Caki2 (cell line): Measurements from ENCODE around the gene ARHGAP44. TPM values are rescaled to one million over a fixed set of nuclear protein-coding genes. Genes with fewer than 3 reads are reported as not detected.
A peak's percentile ranks its signal among the peaks of the same experiment; 100 is the strongest.

Source experiments
- DNase-seq: peaks from one replicate; pipeline ENCODE4 v3.0.0-alpha.2; 2015; ENCODE audit warnings: low read depth
- in situ Hi-C: cut with HindIII; loops from 2 replicates; pipeline ENCODE4 v1.10.0; 2016; ENCODE audit warnings: low sequenced_read_pairs, low pct_unique_long_range_greater_than_20kb, mixed read lengths
- total RNA-seq: library from RNA; depleted of rRNA; stranded (reverse); fragments of >200 nt; shearing (Covaris generic); gene quantifications from 2 replicates; pipeline ENCODE4 v1.2.3, GENCODE V29; 2014; ENCODE audit warnings: low replicate concordance

Gene ARHGAP44
- total RNA-seq, 1 experiment from 2014 or later, result 0.64 TPM

DNA sequence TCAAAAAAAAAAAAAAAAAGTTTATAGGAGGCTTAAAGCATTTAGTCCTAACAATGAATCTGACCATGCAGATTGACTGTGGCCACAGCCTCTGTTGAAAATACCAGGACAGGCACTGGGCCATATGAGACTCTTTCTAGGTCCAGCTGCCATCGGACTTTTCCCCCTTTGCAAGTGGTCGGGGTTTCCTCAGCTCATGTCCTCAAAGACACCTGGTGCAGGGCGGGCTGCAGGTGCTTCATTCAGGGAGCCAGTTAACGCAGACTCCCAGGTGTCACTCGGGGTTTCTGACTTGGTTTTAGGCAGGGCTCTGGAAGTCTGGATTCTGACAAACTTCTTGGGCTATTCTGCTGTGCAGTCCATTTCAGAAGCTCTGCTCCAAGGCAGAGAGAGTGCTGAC, 207.6 kb downstream of the ARHGAP44 start:
- in situ Hi-C loops, result no loop called here
- no peak for DNase-seq

DNA sequence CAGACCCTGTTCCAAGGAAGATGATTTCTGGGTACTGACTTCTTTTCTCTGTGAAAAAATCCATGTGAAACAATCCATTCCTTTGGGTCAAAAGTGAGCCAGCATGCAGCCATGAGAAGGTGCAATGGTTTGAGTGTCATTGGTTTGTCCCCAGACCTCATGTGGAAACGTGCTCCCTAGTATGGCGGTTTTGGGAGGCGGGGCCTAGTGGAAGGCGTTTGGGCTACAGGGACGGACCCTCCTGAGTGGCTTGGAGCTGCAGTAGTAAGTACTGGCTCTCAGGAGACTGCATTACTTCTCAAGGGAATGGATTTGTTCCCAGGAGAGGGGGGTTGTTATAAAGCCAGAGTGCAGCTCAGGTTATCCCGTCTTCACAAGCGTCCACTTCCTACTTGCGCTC, 209.2 kb downstream of the ARHGAP44 start:
- in situ Hi-C loops, result no loop called here

DNA sequence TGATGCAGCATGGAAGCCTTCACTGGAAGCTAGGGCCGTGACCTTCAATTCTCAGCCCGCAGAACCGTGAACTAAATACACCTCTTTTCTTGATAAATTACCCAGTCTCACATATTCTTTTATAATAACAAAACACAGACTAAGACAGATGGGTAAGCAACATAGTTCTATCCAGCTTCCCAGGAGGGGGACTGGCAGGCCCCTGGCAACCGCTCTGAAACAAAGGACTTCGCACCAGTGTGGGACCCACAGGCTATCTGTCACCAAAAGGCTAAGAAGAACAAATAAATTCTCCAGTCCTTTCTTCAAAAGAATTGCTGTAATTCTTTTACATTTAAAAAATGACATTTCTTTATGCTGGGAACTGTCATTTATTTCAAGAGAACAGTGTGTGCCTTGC, 209.6 kb downstream of the ARHGAP44 start:
- no peak for DNase-seq
- in situ Hi-C loops, result no loop called here

More for the DNA sequence above, 209.2 kb downstream of the ARHGAP44 start:
- DNase-seq, result no peak

DNA sequence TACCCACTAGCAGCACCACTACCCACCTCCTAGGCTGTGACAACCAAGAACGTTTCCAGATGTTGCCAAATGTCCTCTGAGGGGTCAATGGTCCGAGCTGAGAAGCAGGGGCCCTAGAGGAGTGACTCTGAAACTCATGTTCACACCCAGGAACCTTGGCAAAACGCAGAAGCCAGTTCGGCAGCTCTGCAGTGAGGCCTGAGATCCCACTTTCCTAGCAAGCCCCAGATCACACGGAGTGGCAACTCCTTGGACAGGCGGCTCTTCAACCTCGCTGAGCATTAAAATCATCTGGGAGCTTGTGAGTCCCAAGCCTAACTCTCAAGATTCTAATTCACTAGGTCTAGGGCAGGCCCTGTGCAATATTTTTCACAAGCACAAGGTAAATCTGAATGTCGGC, 211.3 kb downstream of the ARHGAP44 start:
- no peak for DNase-seq
- in situ Hi-C loops, result no loop called here

DNA sequence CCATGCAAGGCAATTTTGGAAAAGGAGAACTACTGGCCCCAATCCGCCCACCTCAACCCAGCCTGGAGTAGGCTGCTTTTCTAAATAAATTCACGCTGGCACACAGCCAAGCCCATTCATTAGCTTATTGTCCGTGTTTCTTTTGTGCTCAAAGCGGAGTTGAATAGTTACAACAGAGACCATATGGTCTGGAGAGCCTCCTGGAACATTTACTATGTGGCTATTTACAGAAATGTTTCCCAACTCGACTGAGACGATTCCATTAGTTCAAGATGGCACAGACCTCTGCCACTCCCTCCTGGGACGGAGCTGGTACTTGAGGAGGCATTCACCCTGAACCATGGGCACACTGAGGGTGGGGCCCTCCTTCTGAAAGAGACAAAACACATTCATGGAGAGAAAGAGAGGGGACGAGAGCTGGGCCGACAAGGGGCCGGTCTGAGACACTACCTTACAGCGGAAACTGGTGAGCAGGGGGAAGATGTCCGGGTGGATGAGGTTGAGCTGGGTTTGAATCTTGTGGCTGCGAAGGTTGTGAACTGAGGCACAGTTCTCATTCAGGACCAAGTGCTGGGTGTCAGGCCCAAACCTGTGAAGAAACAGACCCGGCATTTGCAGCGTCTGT, 212.8 kb downstream of the ARHGAP44 start:
- in situ Hi-C loops, result no loop called here
- no peak for DNase-seq

DNA sequence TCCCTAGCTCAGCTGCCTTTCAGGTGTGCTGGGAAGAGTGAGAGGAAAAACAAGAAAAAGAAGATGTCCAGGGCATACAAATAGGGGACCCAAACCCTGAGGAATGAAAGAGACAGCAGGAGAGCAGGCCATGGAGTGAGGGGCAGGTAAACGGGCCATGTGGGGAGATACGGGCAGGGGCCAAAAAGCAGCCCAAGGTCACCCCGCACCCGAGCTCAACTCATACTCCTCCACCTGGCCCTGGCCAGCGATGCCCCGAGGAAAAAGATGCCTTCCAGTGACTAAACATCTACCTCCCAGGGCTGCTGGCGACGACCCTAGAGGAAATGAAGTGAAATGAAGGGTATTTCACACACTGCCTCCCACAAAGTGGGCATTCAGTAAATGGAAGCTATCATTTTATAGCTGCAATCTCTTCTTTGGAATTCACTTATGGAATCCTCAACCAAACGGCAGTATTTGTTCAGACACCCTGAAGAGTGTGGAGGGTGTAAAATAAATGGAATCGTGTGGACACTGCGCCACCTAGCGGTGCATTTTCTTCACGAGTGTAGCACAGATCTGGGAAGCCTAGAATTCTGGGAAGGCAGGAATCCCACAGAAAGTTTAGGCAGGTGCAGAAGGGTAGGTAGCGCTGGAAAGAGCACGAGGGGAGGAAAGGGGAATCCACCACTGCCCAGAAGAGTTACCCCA, 213.6 kb downstream of the ARHGAP44 start:
- DNase-seq, result peak; percentile 40
- in situ Hi-C loops, result no loop called here

DNA sequence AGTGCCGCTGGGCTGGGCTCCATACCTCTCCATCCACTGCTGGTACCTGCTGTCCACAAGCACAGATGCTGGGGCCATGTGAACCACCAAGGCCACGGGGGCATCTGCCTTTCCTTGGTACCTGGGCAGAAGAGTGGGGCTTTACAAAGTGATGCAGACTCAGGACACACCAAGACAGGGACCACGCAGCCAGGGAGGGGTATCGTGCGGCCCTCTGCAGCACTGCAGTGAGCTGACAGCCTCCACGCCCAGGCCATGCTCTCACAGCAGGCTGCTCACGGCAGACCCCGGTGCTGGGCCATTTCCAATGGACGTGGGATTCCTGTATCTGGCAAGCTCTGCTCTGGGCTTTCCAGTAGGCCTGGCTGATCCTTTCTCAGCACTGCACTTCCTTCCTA, 214.2 kb downstream of the ARHGAP44 start:
- no peak for DNase-seq
- in situ Hi-C loops, result no loop called here

DNA sequence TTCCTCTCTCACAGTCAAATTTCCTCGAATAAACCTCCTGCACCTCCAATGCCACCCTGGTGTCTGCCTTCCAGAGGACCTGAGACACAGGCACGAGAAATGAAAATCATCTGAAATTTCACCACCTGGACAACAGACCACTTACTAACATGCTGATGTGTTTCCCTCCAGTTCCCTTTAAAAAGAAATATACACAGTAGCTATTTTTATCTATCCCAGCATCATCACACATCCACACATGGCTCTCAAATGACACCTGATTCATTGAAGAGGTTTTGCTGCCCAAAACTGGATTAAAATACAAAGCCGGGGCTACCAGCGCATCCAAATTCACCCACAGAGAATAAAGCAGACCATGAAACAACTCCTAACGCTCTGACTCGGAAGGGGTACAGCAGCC, 214.6 kb downstream of the ARHGAP44 start:
- DNase-seq, result no peak
- in situ Hi-C loops, result no loop called here

DNA sequence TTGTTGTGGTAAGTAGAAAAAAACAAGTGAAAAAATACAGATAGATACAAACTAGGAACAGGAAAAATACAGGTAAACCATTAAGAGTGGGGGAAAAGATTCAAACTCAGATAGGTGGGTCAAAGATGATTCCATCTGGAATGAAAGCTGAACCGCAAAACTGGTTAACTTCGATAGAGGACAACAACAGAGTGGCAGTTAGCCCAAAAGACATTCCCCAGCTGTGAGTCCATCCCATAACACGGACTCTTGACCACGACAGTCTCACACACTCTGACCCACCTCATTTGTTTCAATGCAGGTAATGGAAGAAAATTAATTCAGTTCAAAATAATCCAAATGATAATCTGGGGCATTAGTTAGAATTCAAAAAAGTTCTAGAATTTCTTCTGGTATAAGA, 215.0 kb downstream of the ARHGAP44 start:
- in situ Hi-C loops, result no loop called here
- no peak for DNase-seq

DNA sequence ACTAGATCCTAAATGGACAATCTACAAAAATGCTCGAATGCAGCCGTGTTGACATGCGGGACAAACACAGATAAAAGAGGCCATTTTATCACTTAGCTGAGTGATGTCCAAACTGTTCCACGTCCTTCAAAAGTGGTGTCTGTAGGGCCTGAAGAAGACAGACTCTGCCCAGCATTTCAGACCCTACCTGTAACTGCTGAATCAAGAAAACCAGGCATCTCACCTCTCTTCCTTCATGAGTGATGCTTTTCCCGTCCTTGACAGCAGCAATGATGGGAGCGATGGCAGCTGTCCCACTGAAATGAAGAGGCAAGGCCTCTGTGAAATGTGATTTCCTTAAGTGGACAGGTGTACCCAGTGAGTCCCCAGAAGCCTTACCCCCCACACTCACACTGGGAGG, 216.2 kb downstream of the ARHGAP44 start:
- in situ Hi-C loops, result no loop called here
- DNase-seq, result no peak

DNA sequence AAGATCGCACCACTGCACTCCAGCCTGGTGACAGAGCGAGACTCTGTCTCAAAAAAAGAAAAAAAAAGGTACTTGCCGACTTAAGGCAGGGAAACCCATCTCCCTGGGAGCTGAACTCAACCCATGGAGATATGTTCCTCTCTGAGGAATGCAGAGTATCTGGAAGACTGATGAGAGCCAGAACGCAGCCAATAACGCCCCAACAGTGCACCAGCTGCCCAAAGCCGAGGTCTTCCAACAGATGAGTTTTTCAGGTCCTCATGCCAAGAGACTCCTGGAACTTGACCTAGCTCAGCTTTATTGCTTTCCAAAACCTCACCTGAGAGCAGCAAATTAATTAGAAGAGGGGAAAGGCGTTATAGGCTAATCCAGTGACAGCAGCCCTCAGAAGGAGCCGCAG, 219.2 kb downstream of the ARHGAP44 start:
- DNase-seq, result no peak
- in situ Hi-C loops, result no loop called here

DNA sequence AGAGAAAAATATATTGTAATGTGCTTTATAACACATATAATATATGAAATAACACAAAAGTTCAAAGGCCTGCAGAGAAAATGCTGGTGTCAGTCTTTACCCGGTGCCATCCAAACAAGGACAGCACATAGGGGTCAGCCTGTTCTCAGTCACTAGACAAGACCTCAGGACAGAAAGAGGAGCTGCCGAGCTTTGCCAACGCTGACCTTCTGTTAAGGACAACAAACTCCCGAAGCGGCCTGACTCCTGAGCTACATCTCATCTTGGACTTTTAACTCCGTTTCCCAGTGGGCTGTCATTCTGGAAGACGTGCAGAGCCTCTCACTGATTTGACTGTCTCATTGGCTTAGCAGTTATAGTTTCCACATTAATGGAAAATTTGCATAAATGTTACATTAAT, 221.7 kb downstream of the ARHGAP44 start:
- DNase-seq, result no peak
- in situ Hi-C loops, result no loop called here

DNA sequence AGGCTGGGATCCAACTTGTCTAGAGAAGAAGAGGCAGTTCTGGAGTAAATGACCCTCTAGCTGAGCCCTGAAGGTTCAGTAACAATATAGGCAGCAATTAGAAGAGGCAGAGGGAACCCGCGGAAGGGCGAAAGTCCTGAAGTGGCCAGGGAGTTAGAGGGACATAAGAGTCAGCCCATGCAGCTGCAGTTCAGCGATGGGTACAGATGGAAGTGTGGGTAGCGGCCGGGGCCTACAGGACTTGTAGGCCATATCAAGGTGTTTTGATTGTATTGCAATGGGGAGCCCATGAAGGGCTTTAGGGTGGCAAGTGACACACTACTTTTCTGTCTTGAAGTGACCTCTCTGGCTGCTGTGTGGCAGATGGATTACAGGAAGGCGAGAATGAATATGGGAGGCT, 225.5 kb downstream of the ARHGAP44 start:
- in situ Hi-C loops, result no loop called here
- no peak for DNase-seq

DNA sequence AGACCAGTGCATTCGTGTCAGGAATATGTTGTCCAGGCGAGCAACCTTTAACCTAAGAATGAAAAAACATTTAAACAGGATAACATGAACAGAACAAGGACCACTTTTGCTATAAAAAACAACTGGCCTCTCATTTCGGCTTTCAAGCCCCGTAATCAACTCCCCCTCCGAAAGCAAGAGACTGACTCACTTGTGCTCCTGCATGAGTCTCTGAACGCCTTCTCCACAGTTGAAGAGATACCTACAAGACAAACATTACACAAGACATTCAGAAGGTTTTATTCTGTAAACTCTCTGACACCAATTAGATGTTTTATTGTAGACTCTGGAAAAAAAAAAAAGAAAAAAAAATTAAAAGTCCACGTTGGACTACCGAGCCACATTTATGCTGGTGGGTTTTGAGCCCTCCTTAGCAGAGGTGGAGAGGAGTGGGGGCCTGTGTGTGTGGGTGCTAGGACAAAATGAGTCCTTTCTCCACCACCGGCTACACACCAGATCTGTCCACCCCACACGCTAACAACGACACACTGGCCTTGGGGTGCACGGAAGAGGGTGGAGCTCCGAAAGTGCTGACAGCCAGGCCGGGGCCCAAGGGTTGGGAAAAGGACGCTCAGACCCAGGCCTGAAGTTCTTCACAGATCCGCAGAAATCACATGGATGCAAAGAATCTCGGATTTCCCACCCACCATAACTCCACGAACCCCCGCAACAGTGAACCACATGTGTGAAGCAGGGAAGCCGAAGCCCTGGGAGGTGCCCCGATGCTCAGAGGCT, 227.8 kb downstream of the ARHGAP44 start:
- in situ Hi-C loops, result no loop called here
- no peak for DNase-seq

DNA sequence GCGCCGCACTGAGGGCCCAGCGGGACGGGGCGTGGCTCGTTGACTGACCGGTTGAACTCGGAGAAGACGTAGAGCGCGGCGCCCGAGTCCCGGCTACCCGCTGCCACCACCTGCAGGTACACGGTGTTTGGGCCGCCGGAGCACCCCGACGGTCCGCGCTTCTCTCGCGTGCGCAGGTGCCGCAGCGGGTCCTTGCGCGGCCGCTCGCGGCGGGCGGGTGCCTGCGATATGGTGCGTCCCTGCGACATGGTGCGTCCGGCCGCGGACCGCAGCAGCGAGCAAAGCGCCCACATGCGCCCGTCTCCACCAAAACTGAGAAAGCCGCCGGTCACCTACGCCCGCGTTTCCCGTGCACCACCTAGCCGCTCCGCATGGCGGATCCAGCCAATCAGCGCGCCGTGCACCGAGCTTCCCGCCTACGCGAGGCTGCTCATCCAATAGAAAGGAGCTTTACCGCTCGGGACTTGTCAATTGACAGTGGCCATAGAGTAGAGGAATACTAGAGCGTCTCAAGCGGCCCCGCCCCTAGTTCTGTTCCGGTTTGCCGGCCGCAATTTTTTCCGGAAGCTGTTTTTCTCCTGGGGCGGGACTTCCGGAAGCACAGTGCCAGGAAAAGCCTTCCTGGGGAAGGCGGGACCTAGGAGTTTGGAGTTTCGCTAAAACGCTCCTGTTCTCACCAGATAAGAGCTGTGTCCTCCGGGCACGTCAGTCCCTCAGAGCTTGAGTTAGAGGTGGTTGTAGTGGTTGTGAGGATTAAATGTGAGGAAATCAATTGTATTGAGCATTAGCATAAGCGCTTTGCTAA, 228.6 kb downstream of the ARHGAP44 start, which contains the start of gene ELAC2:
Gene ELAC2, minus strand, starts transcription at position 373 of the 805 bp plus-strand sequence. Its CDS starts 80 bp downstream, at position 293.
- in situ Hi-C loops, result no loop called here
- DNase-seq, result peak; percentile 97

DNA sequence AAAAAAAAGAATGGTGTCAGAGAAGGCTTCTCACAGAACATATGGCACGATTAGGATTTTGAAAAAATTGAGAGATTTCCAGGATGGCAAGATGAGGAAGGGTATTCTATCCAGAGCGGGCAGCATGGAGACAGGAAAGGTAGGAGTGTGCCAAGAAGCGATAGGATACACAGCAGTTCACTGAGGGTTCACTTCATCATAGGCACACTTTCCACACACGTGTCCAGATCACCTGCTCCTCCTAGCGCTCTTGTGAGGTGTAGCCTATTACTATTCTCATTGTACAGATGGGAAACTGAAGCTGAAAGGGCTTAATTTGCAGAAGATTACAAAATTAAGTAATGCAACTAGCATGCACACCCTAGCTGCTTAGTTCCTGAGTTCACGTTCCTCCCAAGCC, 234.7 kb downstream of the ARHGAP44 start:
- DNase-seq, result no peak
- in situ Hi-C loops, result no loop called here

DNA sequence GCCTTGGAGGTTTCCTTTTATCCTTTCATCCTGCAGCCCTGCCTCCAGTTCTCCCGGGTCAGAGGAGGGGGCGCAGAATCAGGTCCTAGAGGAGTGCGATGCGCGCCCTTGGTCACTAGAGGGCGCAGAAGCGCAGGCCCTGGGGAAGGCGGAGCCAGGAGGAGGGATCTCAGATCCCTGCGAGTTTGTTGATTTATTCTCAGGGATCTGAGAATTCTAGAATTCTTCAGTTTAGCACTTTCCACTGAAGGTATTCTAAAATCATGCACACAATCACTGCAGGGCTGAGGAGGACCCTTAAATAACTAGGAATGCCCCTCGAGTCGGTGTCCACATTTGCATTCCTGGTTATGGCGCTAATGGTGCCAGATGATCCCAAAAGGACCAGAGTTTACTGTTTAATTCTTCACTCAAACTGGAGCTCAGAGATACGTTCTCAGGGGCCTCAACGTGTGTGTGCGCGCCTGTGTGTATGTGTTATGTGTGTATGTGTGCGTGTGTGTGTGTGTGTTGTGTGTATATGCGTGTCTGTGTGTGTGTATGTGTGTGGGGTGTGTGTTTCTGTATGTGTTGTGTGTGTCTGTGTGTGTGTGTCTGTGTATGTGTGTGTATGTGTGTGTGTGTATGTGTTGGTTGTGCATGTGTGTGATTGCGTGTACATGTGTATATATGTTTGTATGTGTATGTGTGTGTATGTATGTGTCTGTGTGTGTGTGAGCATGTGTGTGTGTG, 235.4 kb downstream of the ARHGAP44 start:
- in situ Hi-C loops, result no loop called here
- DNase-seq, result peak; percentile 55

DNA sequence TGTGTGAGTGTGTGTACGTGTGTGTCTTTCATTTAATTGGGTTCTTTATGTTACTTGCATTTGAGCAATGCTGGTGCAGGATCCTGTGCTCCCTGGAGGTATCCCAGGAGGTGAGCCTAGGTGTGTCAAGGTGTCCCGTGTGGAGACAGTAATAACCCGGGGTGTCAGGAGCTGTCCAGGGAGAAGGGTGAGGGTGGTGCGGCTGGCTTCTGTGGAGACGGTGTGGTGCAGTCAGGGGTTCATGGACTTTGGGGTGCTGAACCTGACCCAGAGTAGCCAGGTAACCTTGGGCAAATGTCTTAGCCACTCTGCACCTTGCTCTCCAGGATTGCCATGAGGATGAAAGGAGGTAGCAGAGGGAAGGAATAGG, 235.9 kb downstream of the ARHGAP44 start:
- DNase-seq, result no peak
- in situ Hi-C loops, result no loop called here
